OCI-M1 (cell line): ENCODE measurements around the gene FAM120B.

Experiments
- DNase-seq: peaks from one replicate; lab custom pipeline; 2025; lab: John Stamatoyannopoulos, UW

The FAM120B gene

DNA sequence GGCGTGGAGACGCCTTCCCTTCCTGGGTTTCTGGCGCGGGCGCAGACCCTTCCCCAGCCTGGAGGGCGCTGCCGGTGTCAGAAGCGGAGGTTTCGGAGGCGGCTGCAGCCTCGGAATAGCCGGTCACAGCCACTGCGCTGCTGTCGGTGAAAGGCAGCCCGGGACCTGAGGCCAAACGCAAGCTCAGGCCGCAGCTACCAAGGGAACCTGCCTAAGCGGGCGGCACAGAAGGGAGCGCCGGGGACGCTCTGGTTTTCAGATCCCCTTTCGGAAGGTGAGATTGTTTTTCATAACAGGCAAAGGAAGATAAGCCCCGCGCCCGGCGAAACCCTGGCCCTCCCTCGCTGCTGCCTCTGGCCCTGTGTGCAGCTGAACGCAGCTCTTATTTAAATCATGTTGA lies 116.5 kb downstream of the FAM120B start:
- DNase-seq = no peak

DNA sequence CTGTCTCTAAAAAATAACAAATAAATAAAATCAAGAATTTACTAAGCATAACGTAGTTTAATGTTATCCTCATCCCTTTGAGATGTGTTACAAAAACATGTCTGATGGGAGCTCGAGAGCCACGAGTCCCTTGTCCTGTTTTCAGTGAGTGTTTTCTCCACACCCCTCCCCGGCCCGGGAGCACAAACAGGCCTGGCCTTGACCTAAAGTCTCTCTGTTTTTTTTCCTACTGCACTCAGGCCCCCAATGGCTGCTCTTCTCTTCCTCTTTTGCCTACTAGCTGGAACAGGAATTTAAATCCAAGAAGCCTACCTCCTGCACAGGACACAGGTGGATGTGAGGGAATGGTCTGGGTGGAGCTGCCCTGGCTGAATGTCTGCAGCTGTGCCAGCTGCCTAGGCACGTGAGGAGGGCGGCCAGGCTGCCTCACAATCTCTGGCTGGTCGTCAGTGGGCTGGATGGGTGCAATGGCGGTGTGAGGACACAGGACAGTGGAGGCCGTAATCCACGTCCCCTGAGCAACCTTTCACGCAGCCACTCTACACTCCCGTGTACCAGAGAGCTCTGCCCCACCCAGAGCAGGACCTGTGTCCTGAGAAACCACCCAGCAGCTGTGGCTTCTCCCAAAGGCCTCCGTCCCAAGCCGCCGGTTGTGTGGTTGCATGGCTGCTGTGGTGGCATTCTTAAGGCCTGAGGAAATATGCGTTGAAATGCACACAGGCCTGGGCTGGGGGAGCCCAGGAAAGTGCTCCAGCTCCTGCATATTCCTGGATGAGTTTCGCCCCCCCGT lies 117.5 kb downstream of the FAM120B start:
- DNase-seq = no peak

DNA sequence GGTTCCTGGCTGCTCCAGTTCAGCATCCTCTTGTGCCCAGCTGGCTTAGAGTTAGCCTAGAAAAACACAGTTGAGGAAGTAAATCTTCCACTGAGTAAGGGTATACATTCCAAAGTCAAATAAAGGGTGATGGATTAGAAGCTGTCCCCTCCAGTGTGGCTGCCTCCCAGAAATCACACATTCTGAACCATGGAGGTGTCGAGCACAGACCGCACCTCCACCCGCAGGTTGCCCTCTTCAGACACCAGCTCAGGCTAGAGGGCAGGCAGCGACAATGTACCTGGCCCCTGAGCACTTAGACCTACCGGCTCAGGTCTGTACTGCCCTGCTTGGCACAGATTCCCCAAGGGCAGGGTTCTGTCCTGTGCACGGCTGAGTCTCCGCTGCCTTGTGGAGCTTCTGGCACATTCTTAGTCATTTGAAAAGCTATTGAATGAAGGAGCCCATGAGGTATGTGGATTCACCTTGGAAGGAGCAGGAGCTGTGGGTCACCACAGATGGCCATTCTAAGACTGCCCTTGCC lies 118.1 kb downstream of the FAM120B start:
- no peak for DNase-seq

DNA sequence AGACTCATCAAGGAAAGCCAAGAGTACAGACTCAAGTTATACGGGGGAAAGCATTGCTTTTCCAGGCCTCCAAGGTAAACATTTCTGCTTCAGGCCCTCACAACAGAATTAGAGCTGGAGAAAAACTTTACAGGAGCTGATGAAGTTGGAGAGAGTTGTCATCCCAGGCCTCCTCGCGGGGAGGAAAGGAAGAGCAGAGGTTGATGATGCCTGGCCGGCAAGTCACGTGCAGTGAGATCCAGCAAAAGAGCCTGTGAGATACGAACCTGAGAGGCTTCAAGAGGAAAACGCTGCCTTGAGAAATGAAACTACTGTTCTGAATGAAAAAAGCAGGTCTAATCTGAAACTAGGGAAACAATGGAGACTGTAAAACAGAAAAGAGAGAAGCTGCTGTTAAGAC lies 122.9 kb downstream of the FAM120B start:
- DNase-seq = no peak

DNA sequence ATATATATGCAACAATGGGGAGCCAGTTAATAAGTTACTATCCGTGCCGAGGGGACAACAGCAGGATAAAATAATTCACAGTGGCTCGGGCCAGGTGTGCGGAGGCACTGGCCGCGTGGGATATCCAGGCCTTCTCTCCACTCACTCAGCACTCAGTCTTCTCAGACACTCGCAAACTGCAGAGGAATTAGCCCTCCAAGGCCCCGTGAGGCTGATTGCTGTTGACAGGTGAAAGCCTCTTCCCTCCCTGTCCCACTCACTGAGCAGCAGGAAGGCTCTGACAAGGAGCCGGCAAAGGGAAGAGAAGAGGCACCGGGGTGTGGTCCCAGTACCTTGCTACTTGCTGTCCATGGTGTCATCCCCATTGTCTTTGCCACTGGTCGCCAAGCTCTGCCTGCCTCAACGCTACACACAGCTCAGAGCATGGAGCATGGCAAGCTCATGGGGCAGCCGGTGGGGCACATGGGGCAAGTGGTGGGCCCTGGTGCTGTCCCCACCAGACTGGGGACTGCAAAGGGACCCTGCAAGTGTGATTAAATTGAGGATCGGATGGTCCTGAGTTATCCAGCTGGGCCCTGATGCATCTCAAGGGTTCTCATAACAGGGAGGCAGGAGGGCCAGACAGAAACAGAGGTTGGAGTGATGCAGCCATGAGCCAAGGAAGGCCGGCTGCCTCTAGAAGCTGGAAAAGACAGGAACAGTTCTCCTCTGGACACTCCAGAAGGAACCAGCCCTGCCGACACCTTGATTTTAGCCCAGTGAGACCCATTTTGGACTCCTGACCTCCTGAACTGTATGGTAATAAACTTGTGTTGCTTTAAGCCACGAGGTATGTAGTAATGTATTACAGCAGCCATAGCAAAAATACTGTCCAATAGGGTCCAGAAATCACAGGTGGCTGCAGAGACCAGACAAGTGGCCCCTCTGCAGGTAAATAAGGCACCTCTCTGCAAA lies 126.9 kb downstream of the FAM120B start:
- no peak for DNase-seq

DNA sequence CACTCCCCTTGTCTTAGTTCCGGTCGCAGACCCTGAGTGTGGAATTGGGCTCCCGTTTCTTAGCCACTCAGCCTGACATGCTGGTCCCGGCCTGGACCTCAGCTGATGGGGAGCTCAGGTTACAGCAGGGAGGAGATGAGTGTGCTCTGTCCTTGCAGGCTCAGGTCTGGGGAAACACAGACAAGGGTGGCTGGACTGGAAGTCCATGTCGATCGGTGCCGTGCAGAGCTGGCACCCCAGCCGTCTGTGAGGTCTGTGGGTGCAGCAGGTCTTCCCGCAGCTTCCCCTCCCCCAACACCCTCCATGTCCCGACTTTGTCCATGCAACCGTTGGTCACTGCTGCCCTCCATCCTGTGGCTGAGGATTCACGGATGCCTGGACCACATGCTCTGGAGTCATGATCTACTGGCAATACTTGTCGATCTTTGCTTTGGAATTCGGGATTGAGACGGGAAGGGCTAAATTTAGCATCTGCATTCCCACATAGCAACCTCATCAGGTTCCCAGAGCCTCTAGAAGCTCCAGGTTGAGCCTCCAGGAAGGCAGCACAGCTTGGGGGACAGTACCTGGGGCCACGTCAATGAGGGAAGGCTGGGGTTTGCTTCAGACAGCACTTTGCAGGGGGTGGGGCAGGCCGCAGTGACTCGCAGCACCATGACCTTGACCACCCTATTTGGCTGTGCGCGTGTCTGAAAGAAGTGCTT lies 127.7 kb downstream of the FAM120B start:
- no peak for DNase-seq

DNA sequence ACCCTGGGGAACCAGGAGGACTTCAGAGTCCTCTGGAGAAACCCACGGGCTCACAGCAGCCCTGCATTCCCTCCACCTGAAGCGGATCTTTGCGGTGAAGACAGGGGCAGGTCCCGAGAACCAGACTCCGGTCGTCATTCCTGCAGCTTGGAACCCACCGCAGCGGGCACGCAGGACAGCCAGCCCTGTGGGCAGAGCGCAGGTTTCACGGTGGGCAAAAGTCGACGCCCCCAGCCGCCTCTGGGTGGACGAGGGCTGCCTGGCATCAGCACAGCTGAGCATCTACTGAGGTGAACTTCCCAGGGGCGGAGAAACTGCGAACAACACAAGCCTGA lies 128.2 kb downstream of the FAM120B start:
- DNase-seq = no peak

DNA sequence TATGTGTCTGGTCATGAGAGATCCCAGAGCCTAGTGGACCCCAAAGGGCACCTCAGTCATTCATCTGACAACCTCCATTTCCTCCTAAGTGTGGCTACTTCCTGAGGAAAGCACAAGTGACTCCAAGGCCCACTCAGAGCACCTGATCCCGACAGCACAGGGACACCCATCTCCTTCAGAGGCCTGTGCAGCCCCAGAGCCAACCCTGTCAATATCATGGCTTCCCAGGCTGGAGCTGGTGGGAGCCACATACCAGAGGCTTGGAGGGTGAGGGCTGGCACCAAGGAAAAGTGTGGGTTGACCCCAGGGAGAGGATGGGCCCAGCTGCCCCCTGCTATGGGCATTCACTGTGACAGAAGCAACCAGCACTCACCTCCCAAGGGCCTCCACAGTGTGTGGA lies 129.2 kb downstream of the FAM120B start:
- DNase-seq = no peak

DNA sequence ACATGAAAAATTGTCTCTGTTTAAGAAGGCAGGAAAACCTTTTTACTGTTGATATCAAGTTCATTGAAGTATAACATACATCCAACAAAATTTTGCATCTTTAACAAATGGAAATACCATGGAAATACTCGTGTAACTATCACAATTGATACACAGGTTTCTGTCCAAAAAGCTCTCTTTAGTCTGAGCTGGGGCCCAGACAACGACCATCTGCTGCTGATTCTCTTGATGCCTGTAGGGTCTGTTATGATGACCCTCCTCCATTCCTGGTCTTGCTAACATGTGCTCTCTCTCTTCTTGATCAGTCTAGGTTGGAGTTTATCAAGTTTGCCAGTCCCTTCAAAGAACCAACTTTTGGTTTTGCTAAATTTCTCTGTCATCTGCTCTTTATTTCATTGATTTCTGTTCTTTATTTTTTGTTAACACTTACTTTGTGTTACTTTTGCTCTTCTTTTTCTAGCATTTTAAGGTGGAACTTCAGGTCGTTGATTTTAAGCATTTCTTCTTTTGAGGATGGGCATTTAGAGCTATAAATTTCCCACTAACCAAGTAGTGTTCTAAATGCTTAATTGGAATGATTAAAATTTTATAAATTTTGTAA lies 129.8 kb downstream of the FAM120B start:
- DNase-seq = no peak

DNA sequence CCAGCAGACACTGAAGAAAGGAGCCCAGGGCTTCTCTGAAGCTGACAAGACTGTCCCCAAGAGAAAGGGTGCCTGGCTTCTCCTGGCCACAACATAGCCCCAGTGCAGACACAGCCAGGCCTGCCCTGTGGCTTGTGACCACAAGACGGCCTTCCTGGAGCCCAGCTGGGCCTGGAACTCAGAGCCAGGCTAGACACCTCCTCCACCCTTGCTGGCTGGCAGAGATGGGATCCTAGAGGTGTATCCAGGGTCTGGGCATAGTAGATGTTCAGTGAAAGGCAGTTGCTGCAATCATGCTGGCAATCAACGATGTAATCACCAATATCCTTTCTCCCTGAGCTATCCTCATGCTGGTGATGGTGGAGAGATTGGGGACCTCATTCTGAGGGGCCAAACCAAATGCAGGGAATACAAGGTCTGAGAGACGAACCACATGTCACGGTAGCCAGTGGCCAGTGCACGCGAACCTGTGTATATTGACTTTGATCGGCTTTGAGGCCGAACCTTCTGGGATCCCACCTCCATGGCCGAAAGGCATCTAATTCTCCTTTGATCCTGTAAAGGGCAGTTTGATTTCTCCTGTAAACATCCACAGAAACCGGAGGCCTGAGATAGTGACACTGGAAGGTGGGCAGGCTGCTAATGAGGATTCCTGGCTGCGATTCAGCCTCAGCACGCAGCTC lies 131.3 kb downstream of the FAM120B start:
- DNase-seq = no peak

DNA sequence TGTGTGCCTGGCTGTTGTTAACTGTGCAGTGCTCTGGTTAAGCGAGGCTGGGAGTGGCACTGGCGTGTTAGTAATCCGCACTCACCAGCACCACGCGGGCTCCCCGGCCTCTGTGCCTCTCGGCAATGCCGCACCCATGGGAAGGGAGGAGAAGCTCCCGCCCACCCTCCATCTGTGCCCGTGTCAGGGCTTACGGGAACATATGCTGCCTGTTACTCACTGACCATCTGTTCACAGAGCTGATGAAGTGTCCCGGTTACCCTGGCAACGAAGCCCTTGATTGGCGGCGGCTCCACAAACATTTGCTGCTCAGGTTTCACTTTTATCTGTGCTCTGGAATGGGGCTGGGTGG lies 131.8 kb downstream of the FAM120B start:
- DNase-seq = peak; percentile 49

DNA sequence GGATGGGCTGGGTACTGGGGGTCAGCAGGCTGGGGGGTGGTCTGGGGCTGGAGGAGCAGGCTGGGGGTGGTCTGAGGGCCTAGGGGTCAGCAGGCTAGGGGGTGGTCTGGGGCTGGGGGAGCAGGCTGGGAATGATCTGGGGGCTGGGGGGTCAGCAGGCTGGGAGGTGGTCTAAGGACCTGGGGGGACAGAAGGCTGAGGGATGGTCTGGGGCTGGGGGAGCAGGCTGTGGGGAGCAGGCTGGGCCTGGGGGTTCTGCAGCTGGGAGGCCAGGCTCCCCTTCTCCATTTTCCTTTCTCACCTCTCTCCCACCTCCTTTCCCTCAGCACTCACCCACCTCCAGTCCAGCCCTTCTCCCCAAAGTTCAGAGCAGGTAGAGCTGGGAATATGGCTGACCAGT lies 132.3 kb downstream of the FAM120B start:
- DNase-seq = no peak

DNA sequence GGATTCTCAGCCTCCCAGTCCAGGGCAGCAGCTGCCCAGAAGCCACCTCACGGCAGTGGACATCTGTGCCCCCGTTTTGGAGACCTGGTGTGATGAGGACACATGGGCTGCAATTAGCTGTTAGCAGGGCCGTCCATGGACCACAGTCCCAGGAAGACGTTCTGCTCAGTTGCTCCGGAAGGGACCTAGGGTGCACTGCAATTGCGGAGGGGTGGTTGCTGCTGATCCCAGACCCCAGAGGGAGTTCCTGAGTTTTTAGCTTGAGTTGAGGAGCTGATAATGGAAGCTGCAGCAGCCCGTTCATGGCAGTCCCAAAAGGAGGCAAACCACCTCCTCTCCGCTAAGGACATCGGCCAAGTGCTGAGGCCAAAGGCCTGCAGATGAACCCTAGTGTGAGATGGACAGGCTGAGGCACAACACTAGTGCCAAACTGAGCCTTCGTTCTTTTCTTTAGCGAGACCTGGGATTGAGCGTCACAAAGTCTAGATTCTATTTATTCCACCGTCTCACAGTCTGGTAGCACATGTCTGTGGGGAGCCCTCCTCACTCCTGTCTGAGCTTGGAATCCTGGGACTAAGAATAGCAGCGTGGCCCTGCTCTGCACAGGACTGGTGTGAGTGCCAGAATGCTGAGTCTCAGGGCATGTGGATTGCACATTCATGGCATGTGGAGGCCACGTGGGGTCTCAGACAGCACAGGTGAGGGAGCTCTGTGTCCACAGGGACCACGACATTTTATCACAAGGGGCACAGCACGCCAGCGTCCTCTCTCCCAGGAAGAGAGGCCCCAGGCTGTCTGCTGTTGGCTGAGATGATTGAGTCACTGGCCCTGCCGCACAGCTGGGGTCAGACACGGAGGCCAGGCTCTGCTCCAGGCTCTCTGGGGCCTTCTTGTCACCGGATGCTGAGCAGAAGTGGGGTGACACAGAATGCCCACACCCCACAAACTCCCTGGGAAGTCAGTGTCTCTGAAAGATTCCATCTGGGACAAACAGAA lies 133.1 kb downstream of the FAM120B start:
- no peak for DNase-seq

DNA sequence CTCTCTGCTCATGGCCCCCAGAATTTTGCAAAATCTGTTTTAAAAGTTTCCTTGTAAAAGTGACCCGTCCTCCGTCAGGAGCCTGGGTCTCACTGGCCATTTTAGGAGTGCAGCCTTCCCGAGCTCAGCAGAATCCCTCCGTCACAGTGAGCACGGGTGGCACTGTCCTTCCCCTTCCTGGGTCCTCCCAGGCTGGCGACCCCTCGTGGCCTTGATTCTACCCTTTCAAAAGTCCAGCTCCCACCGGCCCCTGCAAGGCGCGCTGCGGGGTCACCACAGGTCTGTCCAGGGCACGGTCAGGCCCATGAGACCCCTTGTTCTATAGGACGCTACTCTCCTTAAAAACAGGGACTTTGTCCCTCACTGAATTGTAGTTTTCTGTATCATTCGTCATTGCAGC lies 133.9 kb downstream of the FAM120B start:
- no peak for DNase-seq

DNA sequence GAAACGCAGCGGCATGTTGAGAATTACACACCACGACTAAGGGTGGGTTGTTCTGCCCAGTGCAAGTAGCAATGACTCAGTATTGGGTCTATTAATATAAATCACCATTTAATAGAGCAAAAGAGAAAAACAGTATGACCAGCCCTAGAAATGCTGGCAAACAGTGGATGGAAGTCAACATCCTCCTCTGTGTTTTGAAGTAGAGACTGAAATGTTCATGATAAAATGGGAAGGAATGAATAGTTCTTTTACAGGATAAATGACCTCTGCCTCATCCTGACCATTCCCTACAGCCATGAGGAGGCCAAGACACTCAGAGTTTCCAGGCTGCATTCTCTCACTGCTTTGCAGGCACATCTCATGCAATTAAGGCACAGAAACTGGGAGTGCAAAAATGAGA lies 134.8 kb downstream of the FAM120B start:
- no peak for DNase-seq

DNA sequence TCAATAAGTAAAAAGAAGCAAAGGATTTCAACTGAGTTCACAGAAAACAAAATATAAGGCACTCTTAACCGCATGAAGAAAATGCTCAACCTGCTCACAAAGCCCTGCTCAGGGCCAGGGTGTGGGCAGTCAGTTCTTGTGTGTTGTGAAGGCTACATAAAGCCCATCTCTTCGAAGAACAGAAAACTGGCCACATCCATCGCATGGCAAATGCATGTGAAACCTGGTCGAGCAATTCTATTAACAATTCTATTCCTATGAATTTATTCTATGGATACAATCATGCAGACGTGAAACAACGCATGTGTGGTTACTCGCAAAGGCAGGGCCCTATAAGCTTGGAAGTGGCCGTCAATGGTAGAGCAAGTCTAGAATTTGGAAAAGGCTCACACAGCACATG lies 136.0 kb downstream of the FAM120B start:
- DNase-seq = no peak

DNA sequence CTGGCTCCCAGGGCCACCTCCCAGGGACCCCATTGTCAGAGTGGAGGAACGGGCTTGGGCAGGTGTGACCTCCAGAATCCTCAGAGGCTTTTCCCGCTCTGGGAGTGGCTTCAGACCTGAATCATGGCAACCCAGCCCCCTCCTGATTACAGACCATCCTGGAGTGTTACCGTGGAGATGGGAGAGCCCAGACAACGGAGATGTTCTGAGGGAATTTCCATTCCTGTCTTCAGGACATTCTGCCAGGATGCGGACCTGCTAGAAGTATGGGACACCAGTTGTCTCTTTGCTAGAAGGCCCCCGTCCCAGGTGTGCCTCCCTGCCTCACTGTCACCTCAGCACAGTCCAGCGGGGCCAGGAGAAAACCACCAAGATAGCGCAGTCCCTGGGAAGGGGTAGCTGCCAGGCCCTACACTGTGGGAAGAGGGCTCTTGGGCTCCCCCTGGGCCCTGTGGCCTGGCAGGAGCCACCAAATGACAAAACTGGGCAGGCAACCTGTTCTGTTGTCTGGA lies 136.6 kb downstream of the FAM120B start:
- no peak for DNase-seq

DNA sequence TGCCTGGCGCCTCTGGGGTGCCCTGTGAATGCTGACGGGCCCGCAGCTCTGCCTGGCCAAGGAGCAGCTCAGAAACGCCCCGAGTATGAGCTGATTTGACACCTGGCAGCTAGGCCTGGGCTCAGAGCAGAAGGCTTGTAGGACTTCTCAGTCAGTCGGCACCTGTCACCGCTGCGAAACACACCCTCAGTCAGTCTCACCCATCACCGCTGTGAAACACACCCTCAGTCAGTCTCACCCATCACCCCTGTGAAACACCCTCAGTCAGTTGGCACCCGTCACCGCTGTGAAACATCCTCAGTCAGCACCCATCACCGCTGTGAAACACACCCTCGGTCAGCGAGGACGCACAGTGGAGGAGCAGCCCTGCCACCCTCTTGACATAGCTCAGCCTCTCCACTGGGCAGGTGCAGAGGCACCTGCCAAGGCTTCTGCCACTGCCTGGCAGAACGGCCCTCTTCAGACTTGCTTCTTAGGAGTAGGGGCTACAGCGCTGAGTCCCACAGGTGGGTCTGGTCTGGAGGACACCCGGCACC lies 137.6 kb downstream of the FAM120B start:
- no peak for DNase-seq

DNA sequence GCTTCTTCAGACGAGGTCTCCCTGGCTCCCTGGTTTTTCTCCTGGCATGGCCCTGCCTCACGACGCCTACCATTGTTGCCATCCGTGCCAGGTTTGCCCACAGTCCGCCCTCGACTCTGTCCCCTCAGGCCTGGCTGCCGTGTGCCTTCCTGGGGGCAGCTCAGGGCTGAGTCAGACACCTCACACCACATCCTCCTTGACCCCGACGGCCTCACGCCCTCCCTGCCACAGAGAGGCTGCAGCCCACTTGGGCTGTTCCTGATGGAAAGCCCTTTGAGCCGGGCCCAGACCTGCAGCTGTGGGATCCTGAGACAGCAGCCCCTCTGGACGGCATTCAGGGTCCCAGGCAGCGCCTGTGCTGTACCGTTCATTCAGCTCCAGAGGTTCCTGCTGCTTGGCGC lies 138.3 kb downstream of the FAM120B start:
- DNase-seq = no peak

DNA sequence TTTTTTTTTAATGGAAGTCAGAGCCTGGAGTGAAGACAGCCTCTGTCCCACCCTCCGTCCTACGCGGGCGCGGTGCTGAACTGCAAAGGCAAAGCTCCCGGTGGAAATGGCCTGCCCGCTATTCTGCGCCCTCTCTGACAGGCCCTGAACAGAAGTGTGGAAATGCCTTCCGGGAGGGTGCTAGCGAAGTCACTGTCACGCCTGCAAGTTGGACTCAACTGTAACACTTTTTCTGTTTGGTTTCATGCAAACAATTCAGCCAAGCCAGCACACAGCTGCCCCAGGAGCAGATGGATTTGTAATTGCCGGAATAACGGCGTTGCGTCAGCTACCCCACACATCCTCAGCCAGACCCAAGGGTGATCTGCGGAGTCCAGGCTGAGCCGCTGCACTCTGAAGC lies 138.9 kb downstream of the FAM120B start:
- DNase-seq = no peak
